ENCODE data around the gene SNORC.

Gene SNORC

DNA sequence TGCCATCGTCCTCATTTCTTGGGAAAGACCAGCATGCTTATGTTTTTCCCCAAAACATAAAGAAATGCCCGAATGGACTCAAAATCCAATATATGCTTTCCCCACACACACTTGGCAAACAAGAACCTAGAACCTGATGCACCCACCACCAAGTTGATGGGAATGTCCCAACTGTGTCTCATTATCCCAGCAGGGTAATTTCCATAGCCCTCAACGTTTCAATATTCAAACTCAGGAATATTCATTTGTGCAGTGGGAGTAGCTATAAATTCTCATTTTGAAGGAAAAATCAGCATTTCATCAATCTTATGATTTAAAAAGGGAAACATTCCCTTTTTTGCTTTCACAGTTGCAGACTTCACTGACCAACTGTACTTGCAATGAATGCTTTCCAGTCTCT is 50.7 kb downstream of the SNORC start:
- H3K36me3 ChIP-seq, result no peaks in the 10 kb centered on the region
- peaks cover 0 to 5% (median 0%) of the 10 kb centered on the region in 11 experiments; a peak in 1 of 22 replicates for H3K9me3 ChIP-seq (replicated peaks in 1 of 11)

DNA sequence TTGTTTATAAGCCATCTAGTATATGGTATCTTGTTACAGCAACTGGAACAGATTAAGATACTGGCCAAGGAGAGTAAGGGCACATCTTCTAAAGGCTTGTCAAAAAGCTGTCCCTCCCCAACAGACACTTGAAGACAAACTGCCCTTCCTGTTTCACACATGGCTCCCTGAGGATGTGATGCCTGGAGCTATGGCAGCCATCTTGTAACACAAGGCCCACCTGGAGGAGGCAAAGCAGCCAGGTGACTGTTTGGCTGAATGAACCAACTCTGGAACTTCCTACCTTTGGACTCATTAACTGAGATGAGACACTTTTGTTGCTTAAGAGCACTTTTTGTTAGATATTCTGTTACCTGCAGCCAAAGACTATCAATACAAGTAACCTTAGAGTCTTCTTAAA is 54.4 kb downstream of the SNORC start:
- Histone ChIP-seq H3K27ac (no peak overlapping the region), H3K27me3 (peaks cover 0 to 14% (median 0%) of the 10 kb centered on the region in 11 experiments; a peak in 5 of 22 replicates)
- no peak for TF ChIP-seq Cebpa-rat (IDR thresholded peaks at IDR 0.05)

More for the DNA sequence above, 50.7 kb downstream of the SNORC start:
- Histone ChIP-seq H3K27ac (no peak overlapping the region), H4K20me1 (no peaks in the 10 kb centered on the region; a peak in 1 of 22 replicates), H3K4me3 (no peak overlapping the region), H3K27me3 (peaks cover 0 to 1% (median 0%) of the 10 kb centered on the region in 11 experiments; a peak in 2 of 22 replicates), H3K4me2 (no peak overlapping the region), H3K9ac (no peak overlapping the region), H3K4me1 (no peaks in the 10 kb centered on the region)
- no peak for TF ChIP-seq Cebpa-rat (IDR thresholded peaks at IDR 0.05)

GRCh38 chr2:232925153-232925820 is 55.2 kb downstream of the SNORC start:
- no peak for TF ChIP-seq Cebpa-rat (IDR thresholded peaks at IDR 0.05)
- no peaks in the 10 kb centered on the region for H4K20me1 ChIP-seq
- peaks cover 15 to 35% (median 22%) of the 10 kb centered on the region in 11 experiments for H3K9me3 ChIP-seq (replicated peaks in 1 of 11)
- no peak overlapping the region for H3K27ac ChIP-seq
- no peaks in the 10 kb centered on the region for H3K4me1 ChIP-seq
- H3K27me3 ChIP-seq, result peaks cover 0 to 14% (median 0%) of the 10 kb centered on the region in 11 experiments; a peak in 5 of 22 replicates
- no peaks in the 10 kb centered on the region for H3K36me3 ChIP-seq
- no peak overlapping the region for H3K4me2 ChIP-seq
- no peak overlapping the region for H3K9ac ChIP-seq
- no peak overlapping the region for H3K4me3 ChIP-seq

More for the DNA sequence above, 54.4 kb downstream of the SNORC start:
- Histone ChIP-seq H3K4me3 (no peak overlapping the region), H3K4me2 (no peak overlapping the region), H4K20me1 (no peaks in the 10 kb centered on the region; a peak in 1 of 22 replicates), H3K36me3 (no peaks in the 10 kb centered on the region), H3K9ac (no peak overlapping the region), H3K9me3 (replicated peaks in 1 of 11) (peaks cover 13 to 29% (median 18%) of the 10 kb centered on the region in 11 experiments), H3K4me1 (no peaks in the 10 kb centered on the region)

DNA sequence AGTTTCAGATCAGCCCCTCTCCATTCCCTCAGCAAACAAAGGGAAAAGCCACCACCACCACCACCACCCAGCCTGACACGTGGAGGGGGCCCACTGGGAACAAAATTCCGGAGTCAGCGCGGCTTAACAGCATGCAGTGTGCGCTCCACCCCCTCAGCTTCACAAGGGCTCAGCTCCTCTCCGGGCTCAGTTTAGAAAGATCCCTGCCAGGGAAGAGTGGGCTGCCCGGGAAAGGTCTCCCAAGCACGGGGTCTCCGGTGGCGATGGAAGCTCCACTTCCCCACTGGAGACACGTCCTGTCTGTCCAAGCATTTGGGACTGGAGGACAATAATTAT is 55.7 kb downstream of the SNORC start:
- Histone ChIP-seq H3K4me3 (no peak overlapping the region), H3K27me3 (peaks cover 0 to 14% (median 0%) of the 10 kb centered on the region in 11 experiments; a peak in 5 of 22 replicates), H3K9me3 (replicated peaks in 1 of 11) (peaks cover 15 to 36% (median 25%) of the 10 kb centered on the region in 11 experiments), H3K36me3 (no peaks in the 10 kb centered on the region), H3K9ac (no peak overlapping the region), H3K4me1 (no peaks in the 10 kb centered on the region), H3K4me2 (no peak overlapping the region), H4K20me1 (no peaks in the 10 kb centered on the region), H3K27ac (no peak overlapping the region)
- TF ChIP-seq Cebpa-rat (IDR thresholded peaks at IDR 0.05), result no peak

GRCh38 chr2:232926431-232926939 is 56.4 kb downstream of the SNORC start:
- Histone ChIP-seq H3K4me3 (no peak overlapping the region), H3K9ac (no peak overlapping the region), H3K36me3 (no peaks in the 10 kb centered on the region), H3K9me3 (replicated peaks in 1 of 11) (peaks cover 15 to 42% (median 27%) of the 10 kb centered on the region in 11 experiments), H3K4me2 (no peak overlapping the region), H3K27me3 (peaks cover 0 to 14% (median 0%) of the 10 kb centered on the region in 11 experiments; a peak in 5 of 22 replicates), H3K27ac (no peak overlapping the region), H4K20me1 (no peaks in the 10 kb centered on the region), H3K4me1 (no peaks in the 10 kb centered on the region)
- TF ChIP-seq Cebpa-rat (IDR thresholded peaks at IDR 0.05), result no peak

DNA sequence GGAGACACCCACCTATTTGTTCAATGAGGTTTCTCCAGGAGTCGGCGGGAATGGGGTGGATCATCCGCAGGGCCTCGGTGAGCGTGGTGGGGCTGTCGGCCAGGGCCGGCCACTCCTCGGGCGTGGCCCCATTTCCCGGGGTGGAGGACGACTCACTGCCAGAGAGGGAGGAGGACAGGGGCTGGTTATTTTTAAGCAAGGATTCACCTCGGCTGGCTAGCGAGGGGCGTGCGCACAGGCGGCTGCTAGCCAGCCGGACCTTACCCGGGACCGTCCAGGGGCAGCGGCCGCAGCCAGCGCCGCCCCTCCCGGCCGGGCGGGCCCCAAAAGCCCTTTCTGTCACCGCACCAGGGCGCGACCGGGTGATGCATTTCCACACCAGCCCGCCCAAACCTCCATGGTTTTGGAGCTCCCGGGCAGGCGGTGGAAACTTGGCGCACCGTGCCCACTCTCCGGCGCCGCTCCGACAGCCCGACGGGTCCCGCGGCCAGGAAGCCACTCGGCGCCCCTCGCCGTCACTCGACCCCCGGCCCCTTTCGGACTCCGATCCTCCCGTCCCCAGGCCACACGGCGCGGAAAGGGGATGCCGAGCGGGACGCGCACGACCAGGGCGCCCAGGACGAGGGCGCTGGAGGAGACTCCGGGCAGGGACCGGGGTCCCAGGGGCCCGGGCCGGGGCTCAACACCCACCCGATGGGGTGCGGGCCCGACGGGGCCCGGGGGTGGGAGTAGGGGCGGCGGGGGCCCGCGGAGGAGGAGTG is 57.1 kb downstream of the SNORC start:
- no peaks in the 10 kb centered on the region for H3K36me3 ChIP-seq
- H3K9ac ChIP-seq, result no peak overlapping the region
- no peaks in the 10 kb centered on the region for H3K4me1 ChIP-seq
- no peak overlapping the region for H3K4me2 ChIP-seq
- peaks cover 0 to 14% (median 0%) of the 10 kb centered on the region in 11 experiments; a peak in 5 of 22 replicates for H3K27me3 ChIP-seq
- peaks cover 15 to 42% (median 27%) of the 10 kb centered on the region in 11 experiments for H3K9me3 ChIP-seq (replicated peaks in 1 of 11)
- no peak for TF ChIP-seq Cebpa-rat (IDR thresholded peaks at IDR 0.05)
- H4K20me1 ChIP-seq, result no peaks in the 10 kb centered on the region
- no peak overlapping the region for H3K27ac ChIP-seq
- no peak overlapping the region for H3K4me3 ChIP-seq

DNA sequence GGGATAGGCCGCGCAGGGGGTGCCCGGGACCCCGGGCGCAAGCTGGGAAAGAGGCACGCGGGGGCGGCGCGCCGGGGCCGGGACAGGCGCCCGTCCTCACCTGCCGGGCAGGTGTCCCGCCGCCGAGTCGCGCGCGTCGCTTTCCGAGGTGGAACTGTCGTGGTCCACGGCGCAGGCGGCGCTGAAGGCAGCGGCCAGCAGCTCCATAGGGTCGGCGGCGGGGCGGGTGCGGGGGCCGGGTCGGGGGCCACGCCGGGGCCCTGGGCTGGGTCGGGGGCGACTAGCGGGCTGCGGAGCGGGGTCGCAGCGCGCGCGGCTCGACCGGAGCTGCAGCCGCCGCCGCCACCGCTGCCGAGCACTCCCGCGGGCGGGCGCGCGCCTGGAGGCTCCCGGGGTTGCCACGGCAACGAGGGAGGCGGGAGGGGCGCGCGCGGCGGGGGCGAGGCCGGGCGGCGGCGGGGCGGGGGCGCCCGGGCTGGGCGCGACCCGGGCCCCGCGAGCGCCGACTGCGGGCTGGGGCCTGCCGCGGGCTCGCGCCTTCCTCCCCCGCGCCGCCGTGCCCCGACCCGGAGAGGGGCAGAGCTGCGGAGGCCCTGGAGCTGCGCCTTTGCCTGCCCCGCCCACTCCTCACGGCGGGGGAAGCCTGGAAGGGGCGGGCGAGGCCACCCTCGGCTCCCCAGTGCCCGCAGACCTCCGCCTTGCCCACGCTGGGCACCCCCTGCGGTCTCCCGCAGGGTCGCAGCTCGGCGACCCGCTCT is 57.9 kb downstream of the SNORC start:
- no peak for TF ChIP-seq Cebpa-rat (IDR thresholded peaks at IDR 0.05)
- no peak overlapping the region for H3K4me3 ChIP-seq
- H3K27me3 ChIP-seq, result peaks cover 0 to 14% (median 0%) of the 10 kb centered on the region in 11 experiments; a peak in 5 of 22 replicates
- peaks cover 15 to 42% (median 27%) of the 10 kb centered on the region in 11 experiments for H3K9me3 ChIP-seq (replicated peaks in 1 of 11)
- no peaks in the 10 kb centered on the region for H3K4me1 ChIP-seq
- H3K9ac ChIP-seq, result no peak overlapping the region
- no peaks in the 10 kb centered on the region for H3K36me3 ChIP-seq
- no peaks in the 10 kb centered on the region for H4K20me1 ChIP-seq
- no peak overlapping the region for H3K4me2 ChIP-seq
- H3K27ac ChIP-seq, result no peak overlapping the region
